AG10803 (cell line): ENCODE data around the gene SPIN4.
"Not testable (repeated sequence)": the region's sequence is repeated elsewhere in the genome, so short reads cannot be mapped to it uniquely, and the experiment has no call there.

Experiments used
- DNase-seq: peaks from one replicate; pipeline ENCODE4 v3.0.0; 2010; ENCODE audit warnings: low read depth
- H3K4me3 ChIP-seq: 2 replicates; pipeline ENCODE4 v1.5.1; 2011; ENCODE audit warnings: mild to moderate bottlenecking, low read length, control low read depth
- CTCF ChIP-seq: conservative IDR thresholded peaks from 2 replicates; pipeline ENCODE4 v1.5.1; 2011; ENCODE audit warnings: mild to moderate bottlenecking, low read length, control low read depth, inconsistent platforms

Gene SPIN4

GRCh38 chrX:63350941-63351616, at the start of gene SPIN4:
Gene SPIN4, minus strand, starts transcription at chrX:63351332. Its CDS starts 513 bp downstream, at chrX:63350819.
- TF ChIP-seq CTCF = no peak
- peak; percentile 81 for DNase-seq
- peak within 1 kb of the TSS; percentile 73 for H3K4me3 ChIP-seq

DNA sequence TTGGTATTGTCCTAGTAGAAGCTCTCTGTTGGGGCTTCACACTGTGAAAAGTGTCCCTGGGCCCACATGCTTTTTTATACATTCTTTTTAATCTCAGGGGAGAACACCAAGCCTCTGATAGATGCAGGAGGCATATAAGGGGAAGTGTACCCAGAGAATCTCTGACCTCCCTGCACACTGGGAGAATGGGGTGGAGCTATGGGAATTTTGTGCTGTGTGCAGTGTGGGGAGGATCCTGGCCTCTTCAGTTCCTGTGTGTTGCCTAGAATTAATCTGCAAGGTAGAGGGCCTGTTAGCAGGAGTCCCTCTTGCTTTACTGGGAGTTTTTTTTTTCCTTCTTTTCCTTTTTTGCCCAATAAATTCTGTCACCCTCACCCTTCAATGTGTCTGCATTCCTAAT, 49.2 kb upstream of the SPIN4 start:
- TF ChIP-seq CTCF = no peak
- no peak overlapping the region for H3K4me3 ChIP-seq
- no peak for DNase-seq

DNA sequence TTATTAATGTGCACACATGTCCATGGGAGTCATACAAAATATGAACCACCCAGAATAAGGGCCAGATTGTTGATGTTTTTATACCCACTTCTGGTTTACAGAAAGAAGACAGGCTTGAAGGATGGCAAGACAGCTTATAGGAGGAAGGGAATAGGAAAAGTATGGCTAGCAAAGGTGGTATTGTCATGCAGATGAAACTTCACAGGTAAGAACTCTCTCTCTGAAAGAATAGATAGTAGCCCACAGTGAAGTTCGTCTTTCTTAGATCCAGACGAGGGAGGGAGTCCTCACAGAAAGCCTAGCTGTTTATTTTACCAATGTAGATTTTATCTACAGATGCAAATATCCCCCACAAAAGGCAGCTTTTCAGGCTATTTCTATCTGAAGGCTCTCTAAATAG, 43.7 kb upstream of the SPIN4 start:
- no peak for TF ChIP-seq CTCF
- no peak for DNase-seq
- H3K4me3 ChIP-seq = no peak overlapping the region

DNA sequence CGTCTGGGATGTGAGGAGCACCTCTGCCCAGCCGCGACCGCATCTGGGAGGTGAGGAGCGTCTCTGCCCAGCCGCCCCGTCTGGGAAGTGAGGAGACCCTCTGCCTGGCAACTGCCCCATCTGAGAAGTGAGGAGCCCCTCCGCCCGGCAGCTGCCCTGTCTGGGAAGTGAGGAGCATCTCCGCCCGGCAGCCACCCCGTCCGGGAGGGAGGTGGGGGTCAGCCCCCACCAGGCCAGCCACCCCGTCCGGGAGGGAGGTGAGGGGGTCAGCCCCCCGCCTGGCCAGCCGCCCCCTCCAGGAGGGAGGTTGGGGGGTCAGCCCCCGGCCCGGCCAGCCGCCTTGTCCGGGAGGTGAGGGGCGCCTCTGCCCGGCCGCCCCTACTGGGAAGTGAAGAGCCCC, 42.0 kb upstream of the SPIN4 start:
- H3K4me3 ChIP-seq, DNase-seq: not testable (repeated sequence)

DNA sequence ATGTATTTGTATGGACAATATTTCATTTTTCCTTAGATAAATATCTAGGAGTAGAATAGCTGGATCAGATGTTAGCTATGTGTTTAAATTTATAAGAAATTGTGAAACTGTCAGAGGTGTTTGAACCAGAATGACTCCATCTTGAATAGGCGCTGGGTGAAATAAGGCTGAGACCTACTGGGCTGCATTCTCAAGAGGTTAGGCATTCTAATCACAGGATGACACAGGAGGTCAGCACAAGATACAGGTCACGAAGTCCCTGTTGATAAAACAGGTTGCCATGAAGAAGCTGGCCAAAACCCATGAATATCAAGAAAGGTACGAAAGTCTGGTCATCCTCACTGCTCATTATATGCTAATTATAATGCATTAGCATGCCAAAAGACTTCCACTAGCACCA, 36.3 kb upstream of the SPIN4 start:
- H3K4me3 ChIP-seq = no peak overlapping the region
- no peak for TF ChIP-seq CTCF
- DNase-seq = no peak

GRCh38 chrX:63384263-63384662, 33.1 kb upstream of the SPIN4 start:
- H3K4me3 ChIP-seq = not testable (repeated sequence)

GRCh38 chrX:63373012-63373411, 21.9 kb upstream of the SPIN4 start:
- not testable (repeated sequence) for H3K4me3 ChIP-seq, DNase-seq

More at GRCh38 chrX:63384263-63384662, 33.1 kb upstream of the SPIN4 start:
- not testable (repeated sequence) for DNase-seq

DNA sequence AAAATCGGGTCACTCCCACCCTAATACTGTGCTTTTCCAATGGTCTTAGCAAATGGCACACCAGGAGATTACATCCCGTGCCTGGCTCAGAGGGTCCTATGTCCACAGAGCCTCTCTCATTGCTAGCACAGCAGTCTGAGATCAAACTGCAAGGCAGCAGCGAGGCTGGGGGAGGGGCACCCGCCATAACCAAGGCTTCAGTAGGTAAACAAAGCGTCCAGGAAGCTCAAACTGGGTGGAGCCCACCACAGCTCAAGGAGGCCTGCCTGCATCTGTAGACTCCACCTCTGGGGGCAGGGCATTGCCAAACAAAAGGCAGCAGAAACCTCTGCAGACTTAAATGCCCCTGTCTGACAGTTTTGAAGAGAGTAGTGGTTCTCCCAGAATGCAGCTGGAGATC, 16.6 kb upstream of the SPIN4 start:
- H3K4me3 ChIP-seq, DNase-seq: not testable (repeated sequence)

DNA sequence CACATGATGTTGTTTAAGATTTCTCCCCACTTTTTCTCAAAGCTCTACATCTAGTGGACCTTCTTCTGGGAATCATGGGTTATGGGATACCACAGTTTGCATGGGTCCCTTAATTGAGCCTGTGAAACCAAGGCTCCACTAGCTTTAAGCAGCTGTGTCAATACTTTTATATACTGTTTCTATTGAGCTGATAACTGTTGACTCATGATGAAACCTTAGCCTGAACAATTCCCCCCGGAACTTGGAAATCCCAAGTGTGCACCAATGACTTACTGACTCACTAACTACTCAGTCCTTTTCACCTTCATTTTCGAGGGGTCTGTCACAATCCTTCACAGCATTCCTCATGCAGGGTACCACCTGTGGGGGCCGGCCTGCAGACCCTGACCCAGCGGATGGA, 12.7 kb upstream of the SPIN4 start:
- DNase-seq = no peak
- no peak for TF ChIP-seq CTCF

More for the DNA sequence above, 12.7 kb upstream of the SPIN4 start:
- H3K4me3 ChIP-seq = no peak overlapping the region
